ENCODE measurements around the gene LAMB3.

Gene LAMB3

DNA sequence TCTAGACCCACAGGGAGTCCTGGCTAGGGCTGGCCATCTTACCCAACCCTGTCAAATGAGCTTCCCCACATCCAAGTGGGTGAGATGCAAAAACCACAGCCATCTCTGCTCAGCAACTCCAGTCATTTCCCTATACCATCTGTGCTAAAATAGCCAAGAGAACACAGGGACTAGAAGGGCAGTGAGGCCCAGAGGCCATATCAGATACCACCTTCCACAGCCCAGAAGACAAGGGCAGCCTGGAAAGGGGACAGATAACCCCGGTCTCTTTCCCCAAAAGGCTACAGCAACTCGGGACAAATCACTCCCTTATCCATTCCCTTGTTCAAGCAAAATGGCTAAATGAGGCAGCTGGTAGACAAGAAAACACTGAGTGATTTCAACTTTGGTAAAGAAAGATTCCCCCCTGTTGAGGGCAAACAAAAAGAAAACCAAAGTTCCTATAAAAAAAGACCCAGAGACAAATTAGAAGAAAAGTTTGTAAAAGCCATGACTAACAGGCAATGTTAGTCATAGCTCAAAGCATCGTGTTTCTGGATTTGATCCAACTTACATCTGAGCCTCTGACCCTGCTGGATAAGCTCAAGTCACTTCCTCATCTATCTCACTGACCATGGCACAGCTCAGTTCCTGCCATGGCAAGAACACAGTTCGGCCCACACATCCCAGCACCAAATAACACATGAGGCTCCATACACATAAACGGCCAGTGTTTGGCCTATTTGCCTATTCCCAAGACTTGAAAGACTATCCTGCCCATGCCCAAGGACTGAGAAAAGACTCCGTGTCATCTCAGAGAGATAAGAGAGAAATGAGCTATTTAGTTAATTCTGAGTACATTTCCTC is 3.1 kb downstream of the LAMB3 start:
- H3K36me3 ChIP-seq (ENCODE audit: control insufficient read depth, insufficient read depth, low read length) = no peaks in the 10 kb centered on the region
- H3K4me3 ChIP-seq (ENCODE audit: insufficient read depth, low read depth, low read length) = no peak overlapping the region
- no peaks in the 10 kb centered on the region for H3K9me3 ChIP-seq (ENCODE audit: control insufficient read depth, low read length)
- no peak overlapping the region for H3K27ac ChIP-seq (ENCODE audit: insufficient read depth, low read depth, low read length, poor library complexity, severe bottlenecking)
- H3K4me1 ChIP-seq (ENCODE audit: control insufficient read depth, insufficient read depth, low read length) = peaks cover 9% of the 10 kb centered on the region
- H3K27me3 ChIP-seq (ENCODE audit: control insufficient read depth, insufficient read depth, low read length, poor library complexity, severe bottlenecking) = no peaks in the 10 kb centered on the region
- 81% methylated on average over 6 of the region's 6 CpGs for WGBS, 2 experiments

GRCh38 chr1:209648346-209648745 is 3.9 kb downstream of the LAMB3 start:
- Histone ChIP-seq H3K4me1 (ENCODE audit: control insufficient read depth, insufficient read depth, low read length) (peaks cover 8% of the 10 kb centered on the region), H3K9me3 (ENCODE audit: control insufficient read depth, low read length) (no peaks in the 10 kb centered on the region), H3K27ac (ENCODE audit: insufficient read depth, low read depth, low read length, poor library complexity, severe bottlenecking) (no peak overlapping the region), H3K27me3 (ENCODE audit: control insufficient read depth, insufficient read depth, low read length, poor library complexity, severe bottlenecking) (no peaks in the 10 kb centered on the region), H3K4me3 (ENCODE audit: insufficient read depth, low read depth, low read length) (no peak overlapping the region), H3K36me3 (ENCODE audit: control insufficient read depth, insufficient read depth, low read length) (no peaks in the 10 kb centered on the region)

GRCh38 chr1:209647156-209647555 is 5.1 kb downstream of the LAMB3 start:
- Histone ChIP-seq H3K4me1 (ENCODE audit: control insufficient read depth, insufficient read depth, low read length) (no peaks in the 10 kb centered on the region), H3K27ac (ENCODE audit: insufficient read depth, low read depth, low read length, poor library complexity, severe bottlenecking) (no peak overlapping the region)
- 91 to 95% methylated on average over 4 of the region's 4 CpGs for WGBS, 2 experiments

GRCh38 chr1:209646558-209646957 is 5.7 kb downstream of the LAMB3 start:
- Histone ChIP-seq H3K4me1 (ENCODE audit: control insufficient read depth, insufficient read depth, low read length) (no peaks in the 10 kb centered on the region), H3K27ac (ENCODE audit: insufficient read depth, low read depth, low read length, poor library complexity, severe bottlenecking) (no peak overlapping the region), H3K4me3 (ENCODE audit: insufficient read depth, low read depth, low read length) (no peak overlapping the region), H3K9me3 (ENCODE audit: control insufficient read depth, low read length) (no peaks in the 10 kb centered on the region), H3K27me3 (ENCODE audit: control insufficient read depth, insufficient read depth, low read length, poor library complexity, severe bottlenecking) (no peaks in the 10 kb centered on the region), H3K36me3 (ENCODE audit: control insufficient read depth, insufficient read depth, low read length) (no peaks in the 10 kb centered on the region)
- WGBS, 2 experiments = 80 to 83% methylated on average over 5 of the region's 5 CpGs

More at GRCh38 chr1:209647156-209647555, 5.1 kb downstream of the LAMB3 start:
- no peak overlapping the region for H3K4me3 ChIP-seq (ENCODE audit: insufficient read depth, low read depth, low read length)
- no peaks in the 10 kb centered on the region for H3K9me3 ChIP-seq (ENCODE audit: control insufficient read depth, low read length)
- no peaks in the 10 kb centered on the region for H3K27me3 ChIP-seq (ENCODE audit: control insufficient read depth, insufficient read depth, low read length, poor library complexity, severe bottlenecking)
- no peaks in the 10 kb centered on the region for H3K36me3 ChIP-seq (ENCODE audit: control insufficient read depth, insufficient read depth, low read length)

DNA sequence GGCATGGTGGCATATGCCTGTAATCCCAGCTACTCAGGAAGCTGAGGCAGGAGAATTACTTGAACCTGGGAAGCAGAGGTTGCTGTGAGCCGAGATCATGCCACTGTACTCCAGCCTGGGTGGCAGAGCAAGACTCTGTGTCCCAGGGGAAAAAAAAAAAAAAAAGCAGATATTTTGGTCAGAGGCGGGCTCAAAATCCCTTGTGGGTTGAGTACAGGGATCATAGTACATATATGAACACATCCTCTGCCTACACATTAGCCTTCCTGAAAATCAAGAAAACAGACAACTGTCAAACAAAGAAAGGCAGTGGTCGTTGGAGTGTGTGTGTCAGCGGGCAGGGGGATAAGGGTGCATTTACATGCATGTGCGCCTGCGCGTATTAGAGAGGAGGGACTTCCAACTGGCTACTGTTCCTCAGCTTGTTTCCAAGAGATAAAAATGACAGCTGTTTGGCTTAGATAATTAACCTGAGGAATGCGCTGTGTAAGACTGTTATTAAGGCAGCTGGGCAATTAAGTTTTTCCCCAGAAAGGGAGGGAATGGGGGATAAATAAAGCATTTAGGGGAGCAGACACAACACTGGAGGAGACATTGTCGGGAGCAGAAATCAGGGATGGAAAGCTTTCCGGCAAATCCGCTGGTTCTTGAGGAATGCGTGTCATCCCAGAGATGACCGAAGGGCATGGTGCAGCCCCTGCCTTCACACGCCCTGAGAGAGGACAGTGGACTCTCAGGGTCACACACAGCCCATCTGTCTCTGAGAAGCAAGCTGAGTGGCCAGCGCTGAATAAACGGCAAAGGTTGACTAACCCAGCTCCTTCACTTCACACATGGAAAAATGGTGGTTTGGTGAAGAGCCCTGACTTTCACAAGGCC is 6.4 kb downstream of the LAMB3 start:
- Histone ChIP-seq H3K9me3 (ENCODE audit: control insufficient read depth, low read length) (no peaks in the 10 kb centered on the region), H3K36me3 (ENCODE audit: control insufficient read depth, insufficient read depth, low read length) (no peaks in the 10 kb centered on the region), H3K4me3 (ENCODE audit: insufficient read depth, low read depth, low read length) (no peak overlapping the region), H3K27ac (ENCODE audit: insufficient read depth, low read depth, low read length, poor library complexity, severe bottlenecking) (no peak overlapping the region), H3K4me1 (ENCODE audit: control insufficient read depth, insufficient read depth, low read length) (no peaks in the 10 kb centered on the region), H3K27me3 (ENCODE audit: control insufficient read depth, insufficient read depth, low read length, poor library complexity, severe bottlenecking) (no peaks in the 10 kb centered on the region)
- 94 to 96% methylated on average over 15 of the region's 16 CpGs for WGBS, 2 experiments

GRCh38 chr1:209643285-209644020 is 8.8 kb downstream of the LAMB3 start:
- Histone ChIP-seq H3K9me3 (ENCODE audit: control insufficient read depth, low read length) (no peaks in the 10 kb centered on the region), H3K4me1 (ENCODE audit: control insufficient read depth, insufficient read depth, low read length) (no peaks in the 10 kb centered on the region), H3K4me3 (ENCODE audit: insufficient read depth, low read depth, low read length) (no peak overlapping the region), H3K27ac (ENCODE audit: insufficient read depth, low read depth, low read length, poor library complexity, severe bottlenecking) (no peak overlapping the region), H3K27me3 (ENCODE audit: control insufficient read depth, insufficient read depth, low read length, poor library complexity, severe bottlenecking) (no peaks in the 10 kb centered on the region), H3K36me3 (ENCODE audit: control insufficient read depth, insufficient read depth, low read length) (no peaks in the 10 kb centered on the region)
- WGBS, 2 experiments = 91 to 100% methylated on average over 2 of the region's 2 CpGs

DNA sequence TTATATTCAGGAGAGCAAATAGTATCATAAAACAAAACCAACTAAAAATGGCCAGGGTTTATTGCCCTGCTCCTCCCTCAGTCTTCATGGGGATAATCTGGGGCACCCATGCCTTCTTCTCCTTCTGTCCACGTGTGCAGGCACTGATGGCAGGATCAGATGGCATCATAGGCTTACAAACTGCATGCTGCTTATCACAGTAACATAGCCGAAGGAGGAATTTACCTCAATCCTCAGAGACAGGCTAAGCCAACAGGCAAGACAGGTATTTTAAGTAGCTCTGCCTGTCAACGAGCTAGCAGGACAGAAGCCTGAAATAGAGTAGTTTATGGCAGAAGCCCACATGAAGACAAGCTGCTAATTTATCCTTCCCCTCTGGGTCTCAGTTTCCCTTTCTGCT is 9.4 kb downstream of the LAMB3 start:
- Histone ChIP-seq H3K9me3 (ENCODE audit: control insufficient read depth, low read length) (no peaks in the 10 kb centered on the region), H3K4me3 (ENCODE audit: insufficient read depth, low read depth, low read length) (no peak overlapping the region), H3K4me1 (ENCODE audit: control insufficient read depth, insufficient read depth, low read length) (no peaks in the 10 kb centered on the region), H3K36me3 (ENCODE audit: control insufficient read depth, insufficient read depth, low read length) (no peaks in the 10 kb centered on the region), H3K27ac (ENCODE audit: insufficient read depth, low read depth, low read length, poor library complexity, severe bottlenecking) (no peak overlapping the region), H3K27me3 (ENCODE audit: control insufficient read depth, insufficient read depth, low read length, poor library complexity, severe bottlenecking) (no peaks in the 10 kb centered on the region)
- WGBS, 2 experiments = 56 to 57% methylated on average over 3 of the region's 3 CpGs

- H3K27me3 ChIP-seq (ENCODE audit: control insufficient read depth, insufficient read depth, low read length, poor library complexity, severe bottlenecking) = no peaks in the 10 kb centered on the region
- no peaks in the 10 kb centered on the region for H3K36me3 ChIP-seq (ENCODE audit: control insufficient read depth, insufficient read depth, low read length)
- H3K4me1 ChIP-seq (ENCODE audit: control insufficient read depth, insufficient read depth, low read length) = no peaks in the 10 kb centered on the region
- H3K27ac ChIP-seq (ENCODE audit: insufficient read depth, low read depth, low read length, poor library complexity, severe bottlenecking) = no peak overlapping the region
- H3K9me3 ChIP-seq (ENCODE audit: control insufficient read depth, low read length) = no peaks in the 10 kb centered on the region
- no peak overlapping the region for H3K4me3 ChIP-seq (ENCODE audit: insufficient read depth, low read depth, low read length)
- WGBS, 2 experiments = 80 to 84% methylated on average over 3 to 4 of the region's 5 CpGs
Measured at GRCh38 chr1:209641832-209642172, 10.4 kb downstream of the LAMB3 start.

DNA sequence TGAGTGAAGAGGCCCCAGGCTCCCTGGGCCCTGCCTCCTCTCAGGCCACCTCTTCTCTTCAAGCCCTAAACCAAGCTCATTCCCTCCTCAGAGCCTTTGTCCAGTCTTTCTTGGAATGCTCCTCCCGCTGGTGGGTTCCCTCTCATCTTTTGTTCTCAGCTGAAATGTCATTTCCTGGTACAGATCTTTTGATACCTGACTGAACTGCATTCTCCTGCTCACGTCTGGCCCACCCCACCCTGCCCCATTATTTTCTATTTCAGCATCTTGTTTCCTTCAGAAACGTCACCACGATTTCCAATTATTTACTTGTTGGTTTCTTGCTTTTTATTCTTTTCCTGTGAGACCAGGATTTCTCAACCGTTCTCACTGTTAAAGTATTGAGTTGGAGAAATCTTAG is 16.4 kb downstream of the LAMB3 start:
- H3K4me3 ChIP-seq (ENCODE audit: insufficient read depth, low read depth, low read length) = no peak overlapping the region
- no peaks in the 10 kb centered on the region for H3K4me1 ChIP-seq (ENCODE audit: control insufficient read depth, insufficient read depth, low read length)
- 72 to 73% methylated on average over 5 of the region's 5 CpGs for WGBS, 2 experiments
- no peak overlapping the region for H3K27ac ChIP-seq (ENCODE audit: insufficient read depth, low read depth, low read length, poor library complexity, severe bottlenecking)
- no peaks in the 10 kb centered on the region for H3K36me3 ChIP-seq (ENCODE audit: control insufficient read depth, insufficient read depth, low read length)
- no peaks in the 10 kb centered on the region for H3K9me3 ChIP-seq (ENCODE audit: control insufficient read depth, low read length)
- H3K27me3 ChIP-seq (ENCODE audit: control insufficient read depth, insufficient read depth, low read length, poor library complexity, severe bottlenecking) = no peaks in the 10 kb centered on the region
